ENCODE measurements around the gene ITGAE. TPM values are rescaled to one million over a fixed set of nuclear protein-coding genes. Genes with fewer than 3 reads are reported as not detected.
A peak's percentile ranks its signal among the peaks of the same experiment; 100 is the strongest.

The ITGAE gene
- total and polyA plus RNA-seq, 10 of the 15 experiments (the other 5 are each of a cell fraction or from before 2014, with no cell fraction given): 13.1 to 161 (median 34.8) TPM

- TF ChIP-seq REST (IDR thresholded peaks at IDR 0.05; ENCODE audit: low read depth, low read length) (no peak), RUNX3 (IDR thresholded peaks at IDR 0.05; ENCODE audit: low read length) (peak; percentile 84), TCF3 (IDR thresholded peaks at IDR 0.05; ENCODE audit: borderline replicate concordance, insufficient read depth, low read depth, low read length) (no peak), USF1 (IDR thresholded peaks at IDR 0.05; ENCODE audit: borderline replicate concordance, extremely low read length, insufficient read depth, low read depth, low read length) (no peak), CBX3 (IDR thresholded peaks at IDR 0.05; ENCODE audit: borderline replicate concordance, low read depth) (no peak), MYB (IDR thresholded peaks at IDR 0.05; ENCODE audit: borderline replicate concordance, low read depth, low read length) (peak; percentile 59; the same call in 1 of the 2 replicates), BMI1 (IDR thresholded peaks at IDR 0.05; ENCODE audit: borderline replicate concordance) (no peak; the same call in 1 of the 2 replicates), ZNF217 (IDR thresholded peaks at IDR 0.05) (peak; percentile 28; the same call in 1 of the 2 replicates), ELK1 (IDR thresholded peaks at IDR 0.05; ENCODE audit: low read depth, low read length) (no peak), ATF7 (IDR thresholded peaks at IDR 0.05; ENCODE audit: low read depth) (peak; percentile 51), CHD4 (IDR thresholded peaks at IDR 0.05) (no peak), CHD2 (IDR thresholded peaks at IDR 0.05; ENCODE audit: borderline replicate concordance, low read depth, low read length) (no peak), HDAC6 (IDR thresholded peaks at IDR 0.05; ENCODE audit: unreplicated experiment) (no peak), NFIC (IDR thresholded peaks at IDR 0.05; ENCODE audit: low read depth, low read length) (0 out of 2 replicates have a peak, but pooled peaks have one; percentile 25), SUZ12 (IDR thresholded peaks at IDR 0.05; ENCODE audit: unreplicated experiment) (no peak), BRCA1 (IDR thresholded peaks at IDR 0.05; ENCODE audit: low read depth, low read length) (no peak), YY1 (IDR thresholded peaks at IDR 0.05; ENCODE audit: low read depth, low read length) (no peak), GATAD2B (conservative IDR thresholded peaks at IDR 0.05; ENCODE audit: low read depth) (0 out of 2 replicates have a peak, but pooled peaks have one; percentile 27), ZNF384 (IDR thresholded peaks at IDR 0.05; ENCODE audit: borderline replicate concordance, low read depth, low read length) (no peak), MXI1 (IDR thresholded peaks at IDR 0.05; ENCODE audit: low read depth, low read length) (no peak), SMC3 (IDR thresholded peaks at IDR 0.05; ENCODE audit: borderline replicate concordance, low read length) (no peak), SKIL (IDR thresholded peaks at IDR 0.05; ENCODE audit: low read depth, poor library complexity, severe bottlenecking) (peak; percentile 68), PAX5 (IDR thresholded peaks at IDR 0.05; ENCODE audit: borderline replicate concordance, low read depth, low read length) (no peak)
Observed at GRCh38 chr17:3712811-3713463, 88.1 kb downstream of the ITGAE start (continued).

Measured in GM12878 (cell line).